GM21619 (cell line): ENCODE results near the gene MCRIP2.
"Not testable (repeated sequence)": the region's sequence is repeated elsewhere in the genome, so short reads cannot be mapped to it uniquely, and the experiment has no call there.

ENCODE experiments used
- ATAC-seq: cut with Tn5 transposase; IDR thresholded peaks from one replicate; pipeline ENCODE4 v1.9.1; 2021; ENCODE audit not compliant: unreplicated experiment

Gene MCRIP2

GRCh38 chr16:679814-680624 lies 38.4 kb downstream of the MCRIP2 start, which contains the start of gene STUB1:
STUB1 (plus strand) TSS chr16:680410; CDS start chr16:680526, 116 bp downstream.
- no peak for ATAC-seq

- no peak for ATAC-seq
Observed at GRCh38 chr16:680625-680945, 39.0 kb downstream of the MCRIP2 start.

GRCh38 chr16:680967-681745 lies 39.5 kb downstream of the MCRIP2 start:
- ATAC-seq, result no peak

- no peak for ATAC-seq
Observed at GRCh38 chr16:681746-682427, 40.3 kb downstream of the MCRIP2 start.

GRCh38 chr16:682493-683395 lies 41.1 kb downstream of the MCRIP2 start:
- no peak for ATAC-seq

- no peak for ATAC-seq
Observed at GRCh38 chr16:683396-684070, 41.9 kb downstream of the MCRIP2 start.

- peak; percentile 55 for ATAC-seq
Observed at GRCh38 chr16:684071-684794, 42.6 kb downstream of the MCRIP2 start, which contains the start of gene JMJD8. JMJD8 (minus strand) TSS chr16:684334; CDS start chr16:684319, 15 bp downstream.

- no peak for ATAC-seq
Observed at GRCh38 chr16:684961-685696, 43.5 kb downstream of the MCRIP2 start.

- ATAC-seq, result no peak
Observed at GRCh38 chr16:685967-686366, 44.3 kb downstream of the MCRIP2 start.

GRCh38 chr16:686459-687260 lies 45.0 kb downstream of the MCRIP2 start:
- no peak for ATAC-seq

- no peak for ATAC-seq
Observed at GRCh38 chr16:687499-687898, 45.9 kb downstream of the MCRIP2 start.

- no peak for ATAC-seq
Observed at GRCh38 chr16:689175-689897, 47.7 kb downstream of the MCRIP2 start.

GRCh38 chr16:691242-691641 lies 49.6 kb downstream of the MCRIP2 start:
- not testable (repeated sequence) for ATAC-seq

GRCh38 chr16:692356-693108 lies 50.9 kb downstream of the MCRIP2 start:
- no peak for ATAC-seq

- ATAC-seq, result no peak
Observed at GRCh38 chr16:693364-693763, 51.7 kb downstream of the MCRIP2 start.

GRCh38 chr16:693766-694165 lies 52.1 kb downstream of the MCRIP2 start:
- no peak for ATAC-seq
